AG04449 (cell line): ENCODE results near the gene HSPA13.

Experiments used
- CTCF ChIA-PET: fragments of 350-600 bp; formaldehyde crosslinking; extraction: SDS; loops from one replicate; lab custom pipeline; 2021; ENCODE audit warnings: antibody characterized with exemption; lab: Yijun Ruan, JAX
- POLR2A ChIA-PET: fragments of 400-600, 350-600 bp; formaldehyde crosslinking; extraction: SDS; loops from one replicate; lab custom pipeline; 2020; ENCODE audit warnings: antibody characterized with exemption, inconsistent platforms; lab: Yijun Ruan, JAX
- DNase-seq: peaks from one replicate; pipeline ENCODE4 v3.0.0-alpha.2; 2010; ENCODE audit warnings: low read depth, low spot score
- H3K4me3 ChIP-seq: 2 replicates; pipeline ENCODE4 v1.5.1; 2011; ENCODE audit warnings: low read depth, mild to moderate bottlenecking, control low read depth, low read length
- TF ChIP-seq, protein P1 (sequence below): IDR thresholded peaks from one replicate; pipeline ENCODE4 v1.5.1; 2011; ENCODE audit warnings: mild to moderate bottlenecking, moderate library complexity, low read length, control low read depth, inconsistent platforms; ENCODE audit not compliant: insufficient read depth; ENCODE audit errors: missing control alignments

HSPA13 gene

DNA sequence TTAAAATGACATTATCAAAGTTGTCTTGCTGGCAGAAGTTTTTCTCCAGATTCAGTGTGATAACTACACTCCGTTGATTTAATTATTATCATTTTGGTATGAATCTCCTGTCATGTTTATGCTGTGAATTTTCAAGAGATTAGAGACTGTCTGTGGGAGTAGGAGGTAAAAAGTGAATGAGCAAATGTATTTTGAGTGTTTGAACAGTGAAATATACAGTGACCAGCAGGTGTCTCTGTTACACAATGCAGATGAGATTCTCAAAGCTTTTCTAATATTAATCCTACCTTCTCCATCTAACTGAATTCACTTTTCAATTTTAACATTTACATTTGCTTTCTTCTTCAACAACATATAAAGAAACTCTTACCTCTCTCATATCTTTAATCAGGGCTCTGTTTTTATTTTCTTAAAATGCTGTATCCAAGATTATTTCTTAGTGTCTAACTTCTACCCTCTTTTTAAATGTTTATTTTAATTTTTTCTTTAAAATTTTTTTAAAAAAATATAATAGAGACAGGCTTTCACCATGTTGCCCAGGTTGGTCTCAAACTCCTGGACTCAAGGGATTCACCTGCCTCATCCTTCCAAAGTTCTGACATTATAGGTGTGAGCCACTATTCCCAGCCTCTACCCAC is 20.9 kb upstream of the HSPA13 start:
- no peak overlapping the region for H3K4me3 ChIP-seq
- CTCF ChIA-PET, result interaction anchor here (0.9 to 1.6 kb wide), 5 partner anchors 460 to 1189 kb away, joined by 3 to 6 read pairs (median 4); no protein-coding TSS in a partner anchor
- TF ChIP-seq, protein P1, sequence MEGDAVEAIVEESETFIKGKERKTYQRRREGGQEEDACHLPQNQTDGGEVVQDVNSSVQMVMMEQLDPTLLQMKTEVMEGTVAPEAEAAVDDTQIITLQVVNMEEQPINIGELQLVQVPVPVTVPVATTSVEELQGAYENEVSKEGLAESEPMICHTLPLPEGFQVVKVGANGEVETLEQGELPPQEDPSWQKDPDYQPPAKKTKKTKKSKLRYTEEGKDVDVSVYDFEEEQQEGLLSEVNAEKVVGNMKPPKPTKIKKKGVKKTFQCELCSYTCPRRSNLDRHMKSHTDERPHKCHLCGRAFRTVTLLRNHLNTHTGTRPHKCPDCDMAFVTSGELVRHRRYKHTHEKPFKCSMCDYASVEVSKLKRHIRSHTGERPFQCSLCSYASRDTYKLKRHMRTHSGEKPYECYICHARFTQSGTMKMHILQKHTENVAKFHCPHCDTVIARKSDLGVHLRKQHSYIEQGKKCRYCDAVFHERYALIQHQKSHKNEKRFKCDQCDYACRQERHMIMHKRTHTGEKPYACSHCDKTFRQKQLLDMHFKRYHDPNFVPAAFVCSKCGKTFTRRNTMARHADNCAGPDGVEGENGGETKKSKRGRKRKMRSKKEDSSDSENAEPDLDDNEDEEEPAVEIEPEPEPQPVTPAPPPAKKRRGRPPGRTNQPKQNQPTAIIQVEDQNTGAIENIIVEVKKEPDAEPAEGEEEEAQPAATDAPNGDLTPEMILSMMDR, result peak; percentile 43
- POLR2A ChIA-PET, result no interaction called here
- no peak for DNase-seq

DNA sequence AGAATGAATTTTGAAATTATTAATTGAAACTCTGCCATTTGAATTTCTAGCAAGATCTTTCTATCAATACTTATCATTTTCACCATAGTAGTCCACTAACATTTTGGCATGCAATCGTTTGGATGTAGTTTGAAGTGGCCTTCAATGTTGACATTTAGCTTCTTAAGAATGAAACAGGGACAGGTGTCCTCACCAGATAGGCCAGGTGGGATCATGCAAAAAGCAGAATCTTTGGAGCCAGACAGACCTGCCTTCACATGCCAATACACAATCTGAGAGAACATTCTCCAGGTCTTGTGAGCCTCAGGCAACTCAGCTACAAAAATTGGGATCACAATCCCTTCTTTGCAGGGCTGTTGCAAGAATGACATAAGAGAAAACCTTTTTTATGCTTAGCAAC is 18.3 kb upstream of the HSPA13 start:
- TF ChIP-seq, protein P1, result no peak
- CTCF ChIA-PET, result interaction anchor here (1.3 to 1.7 kb wide), 2 partner anchors 1082 to 1093 kb away, joined by 3 to 8 read pairs; no protein-coding TSS in a partner anchor
- no peak for DNase-seq
- no peak overlapping the region for H3K4me3 ChIP-seq
- POLR2A ChIA-PET, result no interaction called here

DNA sequence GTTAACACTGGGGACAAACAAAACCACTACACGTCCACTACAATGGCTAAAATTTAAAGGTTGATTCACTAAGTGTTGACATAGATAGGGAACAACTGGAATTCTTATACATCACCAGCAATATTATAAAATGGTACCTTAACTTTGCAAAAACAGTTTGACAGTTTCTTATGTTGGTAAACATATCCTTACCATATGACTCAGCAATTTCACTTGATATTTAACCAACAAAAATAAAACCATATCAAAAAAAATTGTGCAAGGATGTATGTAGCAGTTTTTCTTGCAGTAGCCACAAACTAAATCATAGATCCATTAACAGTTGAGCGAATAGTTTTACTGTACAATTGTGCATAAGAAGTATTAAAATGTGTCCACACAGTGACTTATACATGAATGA is 5.3 kb upstream of the HSPA13 start:
- CTCF ChIA-PET, result no interaction called here
- DNase-seq, result no peak
- POLR2A ChIA-PET, result no interaction called here
- TF ChIP-seq, protein P1, result no peak
- H3K4me3 ChIP-seq, result no peak overlapping the region

DNA sequence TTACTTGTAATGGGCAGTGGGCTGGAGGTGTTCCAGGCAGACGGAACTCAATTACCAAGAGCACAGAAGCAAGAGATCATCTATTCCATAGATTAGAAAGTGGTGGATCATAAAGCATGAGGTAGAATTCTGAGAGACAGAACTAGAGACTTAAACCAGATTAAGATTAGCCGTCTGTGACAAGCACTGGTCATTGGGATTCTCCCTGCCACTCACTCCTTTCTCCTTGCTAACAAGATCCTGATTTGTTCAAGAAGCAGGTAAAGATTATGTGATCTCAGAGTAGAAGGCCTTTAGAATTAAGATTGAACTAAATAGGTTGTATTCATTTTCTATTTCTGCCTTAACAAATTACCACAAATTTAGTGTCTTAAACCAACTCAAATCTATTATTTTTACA is 1.5 kb upstream of the HSPA13 start:
- no peak for DNase-seq
- H3K4me3 ChIP-seq, result no peak overlapping the region
- ChIA-PET CTCF (no interaction called here), POLR2A (no interaction called here)
- TF ChIP-seq, protein P1, result no peak

DNA sequence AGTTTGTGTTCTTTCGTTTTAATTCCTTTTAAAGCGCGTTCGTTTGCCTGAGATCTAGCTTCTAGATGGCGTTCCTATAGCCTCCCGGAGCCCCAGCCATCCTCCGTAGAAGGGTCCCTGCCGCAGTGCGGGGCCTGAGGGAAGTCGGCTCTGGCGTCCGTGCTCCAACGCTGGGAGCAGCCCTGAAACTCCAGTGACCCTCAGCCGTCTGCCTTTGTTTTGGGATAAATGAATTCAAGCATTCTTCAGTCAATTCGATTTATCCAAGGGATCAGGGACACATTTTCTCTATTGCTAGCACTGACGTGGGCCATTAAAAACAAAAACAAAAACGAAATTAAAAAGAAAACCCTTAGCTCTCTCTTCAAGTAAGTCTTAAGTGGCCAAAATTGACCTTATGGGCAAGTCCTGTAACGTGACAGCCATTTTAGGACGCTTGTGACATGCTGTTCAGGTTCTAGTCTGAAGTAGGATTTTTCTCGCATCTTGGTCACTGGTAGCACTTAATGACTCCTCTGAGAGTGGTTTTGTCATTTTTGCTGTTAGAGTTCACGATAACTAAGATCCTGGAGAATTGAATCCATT is 742 bp upstream of the HSPA13 start:
- DNase-seq, result no peak
- TF ChIP-seq, protein P1, result peak; percentile 11
- peak overlapping the region; percentile 69 for H3K4me3 ChIP-seq
- CTCF ChIA-PET, result interaction anchor here (1.3 kb wide), 1 partner anchor 1101 kb away, joined by 4 read pairs; no protein-coding TSS in a partner anchor
- POLR2A ChIA-PET, result interaction anchor here (0.8 kb wide), 1 partner anchor 80 kb away, joined by 3 read pairs; no protein-coding TSS in a partner anchor

DNA sequence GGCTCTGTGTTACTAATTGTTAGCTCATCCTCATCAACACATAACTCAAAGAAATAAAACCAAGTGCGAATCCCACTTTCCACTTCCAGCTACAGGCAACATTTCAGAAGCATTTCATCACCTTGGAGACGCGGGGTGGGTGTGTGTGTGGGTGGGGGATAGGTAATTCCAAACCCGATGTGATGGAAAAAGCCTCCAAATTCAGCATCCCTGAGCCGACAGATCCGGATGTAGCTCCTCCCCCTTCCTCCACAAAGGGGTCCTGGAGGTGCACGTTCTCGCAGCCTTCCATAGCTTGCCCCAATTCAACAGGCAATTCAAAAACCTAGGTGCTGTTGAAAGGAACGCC is 486 bp downstream of the HSPA13 start:
- TF ChIP-seq, protein P1, result no peak
- DNase-seq, result no peak
- H3K4me3 ChIP-seq, result peak overlapping the region; percentile 90
- ChIA-PET POLR2A (no interaction called here), CTCF (interaction anchor here (1.0 kb wide), 1 partner anchor 1100 kb away, joined by 3 read pairs; no protein-coding TSS in a partner anchor)
